ENCODE measurements around the gene ALDH1A1. TPM values are rescaled to one million over a fixed set of nuclear protein-coding genes. Genes with fewer than 3 reads are reported as not detected.

Gene ALDH1A1
- total RNA-seq, 1 donor from 2014 or later = 527 TPM

DNA sequence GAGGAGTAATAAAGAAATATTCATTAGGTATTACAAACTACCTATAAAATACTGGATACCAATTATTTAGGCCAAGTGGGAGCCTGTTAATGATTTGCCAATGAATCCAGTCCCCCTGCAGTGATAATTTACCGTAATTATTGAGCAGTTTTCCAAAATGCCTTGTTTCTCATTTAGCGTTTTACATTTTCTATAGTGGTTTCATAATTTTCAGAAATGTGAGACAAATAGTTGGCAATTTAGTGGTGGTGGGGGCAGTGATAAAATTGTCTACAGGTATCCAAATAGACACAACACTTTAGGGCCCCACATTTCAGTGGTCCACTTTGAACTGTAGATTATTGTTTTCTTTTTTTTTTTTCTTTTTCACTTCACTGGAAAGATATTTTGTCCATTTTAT lies 27.3 kb upstream of the ALDH1A1 start:
- no peak for DNase-seq (ENCODE audit: low spot score)
- no peak for ATAC-seq

DNA sequence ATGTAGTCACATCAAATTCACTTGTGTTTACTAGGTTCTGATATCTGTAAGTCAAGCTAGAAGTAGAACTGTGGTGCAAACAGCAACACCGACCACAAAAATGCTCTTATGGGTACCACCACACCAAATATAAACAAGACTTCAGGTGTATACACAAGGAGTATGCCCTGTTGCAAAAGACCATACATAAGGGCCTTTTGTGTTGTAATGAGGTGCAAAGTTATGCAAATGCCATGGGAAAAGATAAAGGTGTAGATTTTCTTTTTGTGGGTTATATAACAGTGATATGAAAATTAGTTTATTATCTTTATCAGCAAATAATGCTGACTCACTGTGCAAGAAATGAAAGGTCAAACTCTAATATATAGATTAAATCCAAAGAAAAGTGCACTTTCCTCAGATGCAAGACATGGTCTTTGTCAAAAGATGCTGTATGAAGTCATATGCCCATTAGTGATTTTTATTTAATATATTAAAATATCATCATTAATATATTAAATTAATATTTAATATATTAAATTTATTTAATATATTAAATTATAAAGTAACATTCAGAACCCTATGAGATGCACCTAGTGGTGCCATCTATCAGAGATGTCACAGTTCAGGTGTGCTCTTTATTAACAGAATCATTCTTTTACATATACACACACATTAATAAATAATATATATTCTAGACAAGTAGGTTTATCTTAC lies 26.7 kb upstream of the ALDH1A1 start:
- DNase-seq (ENCODE audit: low spot score) = no peak

GRCh38 chr9:72978744-72979143 lies 25.9 kb upstream of the ALDH1A1 start:
- DNase-seq (ENCODE audit: low spot score) (no peak), ATAC-seq (peak; percentile 48)

More for the DNA sequence above, 26.7 kb upstream of the ALDH1A1 start:
- ATAC-seq = no peak

DNA sequence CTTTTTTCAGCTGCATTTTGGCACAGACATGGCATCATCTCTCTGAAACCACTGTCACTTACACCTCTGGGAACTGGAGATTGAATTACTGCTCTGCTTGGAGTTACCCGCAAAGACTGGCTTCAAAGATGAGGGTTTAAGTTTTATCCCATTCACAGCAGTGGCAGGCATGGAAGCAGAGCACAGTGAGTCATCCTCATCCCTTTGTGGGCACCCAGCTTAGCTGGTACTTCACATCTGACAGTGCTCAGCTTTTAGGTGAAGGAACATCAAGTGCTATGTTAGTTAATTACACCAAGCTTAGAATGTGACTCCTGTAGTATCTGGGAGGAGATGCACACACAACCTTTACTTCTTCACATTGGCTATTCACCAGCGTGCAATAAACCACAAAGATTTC lies 24.8 kb upstream of the ALDH1A1 start:
- ATAC-seq = peak; percentile 16

DNA sequence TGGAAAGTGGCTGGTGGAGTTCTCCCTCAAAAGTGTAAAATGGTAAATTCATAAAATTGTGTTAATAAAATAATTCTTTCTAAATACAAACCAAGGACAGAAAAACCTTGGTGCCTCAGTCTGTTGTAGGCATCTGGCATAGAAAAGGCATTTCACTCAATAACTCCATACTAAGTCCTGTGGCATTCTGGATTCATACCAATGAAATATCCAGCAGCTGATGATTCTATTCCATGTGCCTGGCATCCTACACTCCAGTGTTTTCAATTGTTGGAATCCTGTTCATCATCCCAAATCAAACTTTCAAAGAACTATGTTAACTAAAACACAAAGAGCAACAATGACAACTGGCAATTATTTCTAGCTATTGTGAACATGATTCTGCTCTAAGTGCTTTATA lies 21.6 kb upstream of the ALDH1A1 start:
- ATAC-seq = no peak
- DNase-seq (ENCODE audit: low spot score) = no peak

More for the DNA sequence above, 24.8 kb upstream of the ALDH1A1 start:
- no peak for DNase-seq (ENCODE audit: low spot score)

GRCh38 chr9:72972636-72973035 lies 19.8 kb upstream of the ALDH1A1 start:
- DNase-seq (ENCODE audit: low spot score) (no peak), ATAC-seq (no peak)

DNA sequence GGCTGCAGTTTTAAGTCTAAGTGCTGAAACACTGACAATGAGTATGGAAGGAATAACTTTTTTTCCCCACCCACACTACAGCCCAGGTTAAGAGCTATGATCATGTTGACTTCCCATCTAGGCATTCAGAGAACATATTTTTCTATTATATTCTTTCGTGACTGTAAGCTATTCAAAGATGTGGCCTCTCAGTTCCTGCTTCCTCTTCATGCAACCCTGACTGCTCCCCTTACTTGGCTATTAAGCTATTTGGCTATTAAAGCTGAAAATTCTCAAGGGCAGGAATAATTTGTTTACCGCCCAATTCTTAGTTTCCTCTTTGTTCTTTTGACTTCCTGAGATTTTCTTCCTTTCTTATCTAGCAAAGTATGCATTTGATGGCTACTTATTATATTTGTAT lies 18.6 kb upstream of the ALDH1A1 start:
- ATAC-seq = no peak
- no peak for DNase-seq (ENCODE audit: low spot score)

- DNase-seq (ENCODE audit: low spot score) = no peak
- peak; percentile 76 for ATAC-seq
Measured at GRCh38 chr9:72960446-72960845, 7.6 kb upstream of the ALDH1A1 start.

DNA sequence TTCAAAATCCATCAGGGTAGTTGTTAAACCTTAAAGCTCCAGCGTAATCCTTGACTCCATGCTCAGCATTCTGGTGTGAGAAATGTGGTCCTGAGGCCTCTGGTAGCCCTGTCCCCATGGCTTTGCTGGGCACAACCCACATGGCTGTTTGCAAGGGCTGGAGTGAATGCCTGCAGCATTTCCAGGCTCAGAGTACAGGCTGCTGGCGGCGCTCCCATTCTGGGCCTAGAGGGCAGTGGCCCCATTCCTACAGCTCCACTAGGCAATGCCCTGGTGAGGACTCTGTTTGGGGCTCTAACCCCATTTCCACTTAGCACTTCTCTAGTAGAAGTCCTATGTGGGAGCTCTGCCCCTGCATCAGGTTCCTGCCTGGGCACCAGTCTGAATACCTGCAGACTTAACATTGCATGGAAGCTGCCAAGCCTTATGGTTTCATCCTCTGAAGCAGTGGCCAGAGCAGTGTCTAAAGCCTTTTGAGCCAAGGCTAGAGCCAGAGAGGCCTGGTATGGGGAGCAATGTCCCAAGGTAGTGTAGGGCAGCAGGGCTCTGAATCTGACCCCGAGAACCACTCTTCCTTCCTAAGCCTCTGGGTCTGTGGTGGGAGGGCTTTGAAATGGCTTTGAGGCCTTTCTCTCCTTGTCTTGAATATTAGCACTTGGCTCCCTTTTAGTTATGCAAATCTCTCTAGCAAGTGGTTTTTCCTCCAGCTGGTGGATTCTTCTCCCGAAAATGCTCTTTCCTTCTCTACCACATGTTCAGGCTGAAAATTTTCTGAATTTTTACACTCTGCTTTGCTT lies 5.8 kb upstream of the ALDH1A1 start:
- DNase-seq (ENCODE audit: low spot score) = peak; percentile 54
- peak; percentile 75 for ATAC-seq

GRCh38 chr9:72955571-72955970 lies 2.7 kb upstream of the ALDH1A1 start:
- DNase-seq (ENCODE audit: low spot score) (no peak), ATAC-seq (no peak)

DNA sequence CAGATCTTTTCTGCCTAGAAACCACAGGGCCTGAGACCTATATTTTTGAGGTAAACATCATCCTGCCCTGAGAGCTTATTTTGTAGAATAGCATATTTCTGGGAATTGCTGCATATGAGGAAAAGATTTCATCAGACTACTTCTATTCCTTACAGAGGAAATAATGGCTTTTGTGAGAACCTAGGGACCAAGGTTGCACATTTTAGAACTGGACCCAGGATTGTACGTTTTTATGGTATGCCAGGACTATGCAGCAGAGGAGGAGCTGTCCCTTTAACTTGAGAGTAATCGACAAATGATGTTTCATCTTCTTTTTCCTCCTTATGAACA lies 2.2 kb upstream of the ALDH1A1 start:
- no peak for ATAC-seq
- DNase-seq (ENCODE audit: low spot score) = no peak

DNA sequence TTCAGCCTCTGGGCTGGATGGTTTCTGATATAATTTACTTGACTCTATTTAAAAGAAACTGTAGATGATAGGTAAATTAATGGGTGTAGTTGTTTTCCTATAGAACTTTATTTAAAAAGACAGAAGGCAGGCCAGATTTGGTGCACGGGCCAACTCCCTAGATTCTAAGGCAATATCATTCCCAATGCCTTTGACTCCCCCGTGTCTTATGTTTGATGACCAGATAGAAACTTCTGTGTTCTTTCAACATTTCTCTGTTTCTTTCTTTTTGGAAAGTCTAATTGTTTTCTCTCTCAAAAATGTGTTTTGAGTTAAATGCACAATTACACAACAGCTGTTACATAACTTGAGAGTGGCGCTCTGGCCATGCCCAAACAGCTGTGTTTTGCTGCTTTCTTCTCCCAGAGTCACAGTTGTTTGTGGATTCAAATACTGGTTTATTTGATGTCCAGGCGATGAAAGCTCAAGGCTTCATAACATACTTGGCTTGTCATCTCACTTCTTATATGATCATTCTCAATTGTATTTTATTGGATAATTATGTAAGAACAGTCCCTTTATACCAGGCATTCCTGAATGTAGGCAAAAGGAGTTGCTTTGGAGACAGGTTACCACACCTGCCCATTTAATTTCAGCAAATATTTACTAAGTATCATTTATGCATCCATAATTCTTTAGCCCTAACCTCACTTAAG lies 1.7 kb upstream of the ALDH1A1 start:
- peak; percentile 17 for ATAC-seq
- DNase-seq (ENCODE audit: low spot score) = peak; percentile 52

DNA sequence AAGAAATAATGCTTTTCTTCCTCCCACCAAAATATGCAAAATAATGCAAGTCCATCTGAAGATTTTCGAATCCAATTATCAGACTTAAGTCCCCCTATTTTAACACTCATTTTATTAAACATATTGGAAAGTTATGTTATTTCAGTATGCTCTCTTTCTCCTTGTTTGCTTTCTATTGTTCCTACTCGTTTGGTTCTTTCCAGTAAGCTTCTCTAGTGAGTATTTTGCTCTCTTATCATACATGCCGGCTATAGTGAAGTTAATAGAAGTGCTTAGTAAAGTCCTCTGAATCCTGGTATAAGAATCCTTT lies 517 bp downstream of the ALDH1A1 start:
- no peak for ATAC-seq
- DNase-seq (ENCODE audit: low spot score) = no peak

DNA sequence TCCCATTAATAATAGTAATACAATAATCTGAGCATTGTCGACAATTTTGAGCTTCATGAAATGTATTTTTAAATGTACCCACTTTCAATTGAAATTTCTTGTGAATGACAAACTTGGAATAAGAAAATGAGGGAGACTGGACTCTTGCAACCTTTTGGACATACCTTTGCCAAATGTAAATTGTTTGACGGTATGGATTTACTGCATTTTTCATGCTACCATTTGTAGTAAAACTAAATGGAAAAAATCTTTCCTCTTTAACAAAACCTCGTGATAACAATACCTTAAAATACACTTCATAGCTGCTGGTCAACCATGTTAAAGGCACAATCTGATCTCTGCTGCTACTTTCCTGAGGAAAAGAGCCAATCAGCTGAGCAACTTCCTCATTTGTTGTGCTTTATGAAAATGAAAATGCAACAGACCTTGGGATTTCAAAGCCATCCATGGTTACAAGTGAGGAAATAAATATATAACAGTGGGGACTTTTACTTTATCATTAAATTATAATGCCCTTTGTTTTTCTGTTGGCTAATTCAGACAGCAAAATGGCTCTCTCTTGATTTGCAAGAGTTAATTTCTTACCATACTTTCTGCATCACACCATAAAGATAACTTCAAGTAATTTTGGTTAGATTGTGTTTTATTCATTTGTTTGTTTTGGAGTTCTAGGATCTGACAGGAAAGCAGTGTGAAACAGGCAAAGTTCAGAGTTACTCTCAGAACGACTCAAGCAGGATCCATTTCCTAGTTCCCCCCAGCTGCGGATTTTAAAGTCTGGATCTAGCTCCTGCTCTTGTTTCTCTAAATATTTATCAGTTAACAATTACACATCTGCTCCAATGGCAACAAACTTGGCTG lies 1.1 kb downstream of the ALDH1A1 start:
- ATAC-seq (no peak), DNase-seq (ENCODE audit: low spot score) (no peak)

DNA sequence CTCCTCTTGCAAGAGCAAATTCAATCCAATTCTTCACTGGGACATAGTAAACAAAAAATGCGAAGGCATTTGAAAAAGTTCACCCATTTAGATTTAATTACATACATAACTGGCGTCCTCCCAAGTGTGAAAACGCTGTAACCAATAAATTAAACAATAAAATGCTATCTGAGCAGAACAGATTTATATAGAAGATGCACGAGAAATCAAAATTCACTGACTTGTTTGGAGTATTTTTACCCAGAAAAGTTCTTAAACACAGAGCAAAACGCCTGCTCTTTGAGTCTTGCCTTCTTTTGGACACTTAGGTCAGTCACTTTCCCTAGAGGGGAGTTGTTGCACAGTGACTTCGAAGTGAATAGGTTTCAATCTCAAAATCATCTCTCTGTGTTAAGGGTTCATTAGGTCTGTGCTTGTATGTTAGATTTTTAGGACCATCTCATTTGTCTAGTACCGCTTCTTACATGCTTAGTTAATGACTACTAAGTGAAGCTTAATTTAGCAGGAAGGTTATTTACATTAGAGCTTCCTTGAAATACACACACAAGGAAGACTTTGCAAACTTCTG lies 1.9 kb downstream of the ALDH1A1 start:
- no peak for DNase-seq (ENCODE audit: low spot score)
- peak; percentile 6 for ATAC-seq

DNA sequence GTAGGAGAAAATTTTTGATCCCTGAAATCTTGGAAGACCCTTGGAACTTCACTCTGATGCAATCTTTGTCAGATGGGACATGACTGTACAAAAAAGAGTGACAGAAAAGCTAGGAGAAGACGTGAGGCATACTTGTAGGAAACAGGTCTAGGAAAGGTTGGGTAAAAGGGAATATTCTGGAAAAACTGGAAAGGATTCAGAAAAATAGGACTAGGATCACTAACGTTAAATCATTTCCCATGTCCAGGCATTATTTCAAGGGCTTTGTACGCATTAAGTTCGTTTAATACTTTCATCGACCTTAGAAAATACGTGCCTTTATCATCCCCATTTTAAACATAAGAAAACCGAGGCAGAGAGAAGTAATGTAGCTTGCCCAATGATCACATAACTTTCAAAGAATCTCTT lies 2.9 kb downstream of the ALDH1A1 start:
- DNase-seq (ENCODE audit: low spot score) (no peak), ATAC-seq (peak; percentile 4)

- ATAC-seq = peak; percentile 18
- DNase-seq (ENCODE audit: low spot score) = no peak
Measured at GRCh38 chr9:72949244-72949582, 3.6 kb downstream of the ALDH1A1 start.

DNA sequence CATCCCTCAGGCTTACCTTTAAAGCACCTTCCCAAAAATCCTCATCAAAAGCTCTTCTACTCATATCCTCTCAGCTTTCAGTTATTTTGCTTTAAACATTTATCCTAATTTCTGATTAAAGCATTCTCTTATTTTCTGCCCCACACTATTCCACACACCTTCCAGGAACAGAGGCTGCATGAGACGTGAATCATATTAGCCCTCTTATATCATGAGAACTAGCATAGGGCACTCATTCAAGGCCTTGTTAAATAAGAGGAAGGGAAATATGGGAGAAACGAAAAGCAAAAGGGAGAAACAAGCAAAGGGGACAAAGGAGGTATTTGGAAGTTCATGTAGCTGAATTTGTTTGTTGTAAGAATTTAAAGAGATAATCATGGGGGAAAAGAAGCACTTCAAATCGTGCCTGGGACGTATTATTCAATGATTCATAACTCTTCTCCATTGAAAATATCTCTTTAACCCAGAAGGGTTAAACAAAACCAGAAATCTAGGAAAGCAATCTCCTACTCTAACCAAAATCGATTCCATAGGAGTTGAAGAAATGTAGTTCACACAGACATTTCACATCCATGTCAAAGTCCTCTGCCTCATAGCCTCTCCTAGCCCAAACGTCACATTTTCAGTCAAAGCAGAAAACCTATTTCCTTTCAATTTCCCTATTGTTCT lies 4.1 kb downstream of the ALDH1A1 start:
- ATAC-seq = peak; percentile 0
- no peak for DNase-seq (ENCODE audit: low spot score)

DNA sequence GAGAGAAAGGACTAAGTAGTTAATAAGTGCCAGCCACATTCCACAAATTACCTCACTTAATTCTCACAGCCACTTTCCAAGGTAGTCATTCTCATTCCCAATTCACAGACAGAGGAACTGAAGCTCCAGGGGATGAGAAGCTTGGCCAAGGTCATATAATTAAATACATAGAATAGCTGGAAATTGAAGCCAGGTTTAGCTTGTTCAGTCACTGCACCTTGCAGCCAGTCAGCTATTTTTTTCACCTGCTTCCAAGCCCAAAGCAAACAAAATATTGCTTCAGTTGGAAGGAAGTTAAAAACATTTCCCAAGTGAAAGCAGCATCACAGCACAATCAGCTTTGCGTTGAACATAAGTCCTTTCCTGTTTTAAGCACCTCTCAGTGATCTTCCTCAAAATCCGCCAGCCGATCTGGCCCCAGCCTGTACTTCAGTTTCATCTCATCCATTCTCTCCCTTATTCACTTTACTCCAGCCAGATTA lies 4.8 kb downstream of the ALDH1A1 start:
- ATAC-seq (peak; percentile 40), DNase-seq (ENCODE audit: low spot score) (no peak)

- DNase-seq (ENCODE audit: low spot score) (no peak), ATAC-seq (peak; percentile 29)
Measured at GRCh38 chr9:72946821-72947220, 6.0 kb downstream of the ALDH1A1 start.

Data from left lobe of liver (tissue), 2 donors.